Frontal cortex (tissue), 4 donors: Measurements from ENCODE around the gene TCF3. TPM values are rescaled to one million over a fixed set of nuclear protein-coding genes. Genes with fewer than 3 reads are reported as not detected.
"Not testable (repeated sequence)": the region's sequence is repeated elsewhere in the genome, so short reads cannot be mapped to it uniquely, and the experiment has no call there.

Experiments used
- DNase-seq, 2 donors: peaks; one replicate each; pipeline ENCODE4 v3.0.0; 2012; ENCODE audit warnings: low spot score in 2 of 2
- FAIRE-seq: peaks from 2 replicates; lab custom pipeline; 2012; peaks lifted over from hg19 to GRCh38; lab: Jason Lieb, UNC
- total RNA-seq: library from RNA; depleted of rRNA; stranded (reverse); fragments of >200 nt; gene quantifications from one replicate; pipeline ENCODE4 v1.2.3, GENCODE V29; 2014
- donor health status: control.
- donor health status: control.
- donor health status: control.

Gene TCF3
- 16.7 TPM for total RNA-seq

GRCh38 chr19:1652471-1653299, at the start of gene TCF3:
TSS of gene TCF3 (minus strand) at chr19:1652615. CDS start at chr19:1650248, 2,367 bp downstream.
- DNase-seq (peak; percentile 100), FAIRE-seq (peak; percentile 96)

- DNase-seq (peak in 1 of 2 donors; percentile 8), FAIRE-seq (no peak)
Observed at GRCh38 chr19:1700733-1701663, 48.6 kb upstream of the TCF3 start.

GRCh38 chr19:1699998-1700732, 47.8 kb upstream of the TCF3 start:
- DNase-seq = no peak
- no peak for FAIRE-seq

GRCh38 chr19:1699386-1699785, 47.0 kb upstream of the TCF3 start:
- no peak for FAIRE-seq
- DNase-seq = no peak

GRCh38 chr19:1698636-1699035, 46.2 kb upstream of the TCF3 start:
- FAIRE-seq = no peak

GRCh38 chr19:1695481-1695880, 43.1 kb upstream of the TCF3 start:
- DNase-seq, FAIRE-seq: not testable (repeated sequence)

More at GRCh38 chr19:1698636-1699035, 46.2 kb upstream of the TCF3 start:
- DNase-seq = no peak

GRCh38 chr19:1691589-1692290, 39.3 kb upstream of the TCF3 start:
- DNase-seq (no peak), FAIRE-seq (no peak)

- DNase-seq (peak in 1 of 2 donors; percentile 52), FAIRE-seq (no peak)
Observed at GRCh38 chr19:1690699-1691307, 38.4 kb upstream of the TCF3 start.

GRCh38 chr19:1685785-1686184, 33.4 kb upstream of the TCF3 start:
- FAIRE-seq = not testable (repeated sequence)

GRCh38 chr19:1685046-1685445, 32.6 kb upstream of the TCF3 start:
- DNase-seq = no peak
- no peak for FAIRE-seq

More at GRCh38 chr19:1685785-1686184, 33.4 kb upstream of the TCF3 start:
- not testable (repeated sequence) for DNase-seq

- DNase-seq = no peak
- FAIRE-seq = no peak
Observed at GRCh38 chr19:1684573-1684912, 32.1 kb upstream of the TCF3 start.

- FAIRE-seq (no peak), DNase-seq (no peak)
Observed at GRCh38 chr19:1683869-1684572, 31.6 kb upstream of the TCF3 start.

GRCh38 chr19:1680976-1681375, 28.6 kb upstream of the TCF3 start:
- FAIRE-seq = no peak

GRCh38 chr19:1678073-1678472, 25.7 kb upstream of the TCF3 start:
- FAIRE-seq (no peak), DNase-seq (no peak)

More at GRCh38 chr19:1680976-1681375, 28.6 kb upstream of the TCF3 start:
- DNase-seq = no peak

GRCh38 chr19:1676351-1677266, 24.2 kb upstream of the TCF3 start:
- DNase-seq = no peak
- FAIRE-seq = no peak

GRCh38 chr19:1675633-1676350, 23.4 kb upstream of the TCF3 start:
- DNase-seq (no peak), FAIRE-seq (no peak)

GRCh38 chr19:1674293-1674679, 21.9 kb upstream of the TCF3 start:
- DNase-seq (no peak), FAIRE-seq (no peak)
